K562 (cell line): ENCODE measurements around the gene PIK3C2G. TPM values are rescaled to one million over a fixed set of nuclear protein-coding genes. Genes with fewer than 3 reads are reported as not detected.

Source experiments
- ATAC-seq: fragments of 200-7000 bp; cut with Tn5 transposase; 3 replicates; pipeline ENCODE4 v1.9.1; 2020; ENCODE audit warnings: moderate library complexity
- BruUV-seq: library from RNA; stranded (reverse); fragments of 400-500 nt; replicated peaks from 2 replicates; lab custom pipeline; 2021; lab: Mats Ljungman, UMichigan
- CTCF ChIA-PET: fragments of 300-600 bp; formaldehyde crosslinking; extraction: SDS; loops from one replicate; lab custom pipeline; 2021; ENCODE audit warnings: low intra/inter-chr PET ratio; lab: Yijun Ruan, JAX
- POLR2A ChIA-PET: fragments of 300-600, 350-650 bp; sonication (Branson Sonifier 250); formaldehyde crosslinking; extraction: SDS; loops from one replicate; lab custom pipeline; 2021; ENCODE audit warnings: antibody characterized with exemption, inconsistent platforms; lab: Yijun Ruan, JAX
- DNase-seq, 4 experiments: peaks; one replicate each; pipeline versions ENCODE4 v3.0.0 to v3.0.0-alpha.2; 2011 to 2018; ENCODE audit warnings: low spot score in 3 of 4, mixed read lengths in 3 of 4; ENCODE audit errors: extremely low read depth in 1 of 4
- FAIRE-seq: peaks from 2 replicates; lab custom pipeline; 2011; peaks lifted over from hg19 to GRCh38; lab: Jason Lieb, UNC
- H2AFZ ChIP-seq: 2 replicates; pipeline ENCODE4 v1.6.0; 2011; ENCODE audit warnings: low read depth, low read length, control low read depth, inconsistent platforms
- H3K27ac ChIP-seq: fragments of 200-600 bp; 3 replicates; pipeline ENCODE4 v1.8.0; 2011; ENCODE audit warnings: low read depth, mild to moderate bottlenecking, control low read depth, inconsistent platforms, low read length, moderate library complexity, mixed read lengths; ENCODE audit errors: extremely low read depth
- H3K27me3 ChIP-seq, 2 experiments: fragments of 300-600 bp in 1 of 2; 2 replicates in 1 of 2; 3 replicates in 1 of 2; pipeline versions ENCODE4 v1.6.0 to v1.8.0; 2011; ENCODE audit warnings: inconsistent platforms in 2 of 2, low read length in 2 of 2, mild to moderate bottlenecking in 1 of 2, mixed read lengths in 1 of 2, moderate library complexity in 1 of 2; ENCODE audit not compliant: control insufficient read depth in 2 of 2, insufficient read depth in 2 of 2
- H3K36me3 ChIP-seq: fragments of 300-600 bp; 3 replicates; pipeline ENCODE4 v1.8.0; 2011; ENCODE audit warnings: mild to moderate bottlenecking, low read length, inconsistent platforms; ENCODE audit not compliant: control insufficient read depth, insufficient read depth
- H3K4me1 ChIP-seq, 2 experiments: fragments of 200-600 bp in 1 of 2; replicated peaks in 1 of 2; 2 replicates in 1 of 2; 3 replicates in 1 of 2; pipeline versions ENCODE4 v1.5.1 to v1.8.0; 2011; ENCODE audit warnings: inconsistent platforms in 2 of 2, low read length in 2 of 2, mild to moderate bottlenecking in 1 of 2, mixed read lengths in 1 of 2, moderate library complexity in 1 of 2; ENCODE audit not compliant: control insufficient read depth in 2 of 2, insufficient read depth in 2 of 2
- H3K4me2 ChIP-seq: 2 replicates; pipeline ENCODE4 v1.6.1; 2011; ENCODE audit warnings: low read length, control low read depth, inconsistent platforms, mixed read lengths; ENCODE audit not compliant: insufficient read depth
- H3K4me3 ChIP-seq: fragments of 200-600 bp; sonication (generic), shearing (Covaris generic); 2 replicates; pipeline ENCODE4 v1.5.1; 2016; ENCODE audit warnings: control low read depth, inconsistent platforms
- H3K79me2 ChIP-seq: fragments of 200-600 bp; 3 replicates; pipeline ENCODE4 v1.8.0; 2011; ENCODE audit warnings: low read length, inconsistent platforms; ENCODE audit not compliant: control insufficient read depth, insufficient read depth
- H3K9ac ChIP-seq, 2 experiments: 2 replicates each; pipeline versions ENCODE4 v1.6.0 to v1.6.1; 2011; ENCODE audit warnings: low read depth in 2 of 2, low read length in 2 of 2, control low read depth in 1 of 2, inconsistent platforms in 1 of 2, mild to moderate bottlenecking in 1 of 2, mixed read lengths in 1 of 2; ENCODE audit not compliant: insufficient read depth in 1 of 2
- H3K9me1 ChIP-seq: one replicate; pipeline ENCODE4 v1.6.0; 2011; ENCODE audit warnings: inconsistent platforms, mild to moderate bottlenecking, low read length, moderate library complexity; ENCODE audit not compliant: control insufficient read depth, insufficient read depth
- H3K9me3 ChIP-seq: replicated peaks from 2 replicates; pipeline ENCODE4 v1.5.1; 2011; ENCODE audit warnings: low read depth, low read length, inconsistent platforms; ENCODE audit not compliant: control insufficient read depth, insufficient read depth
- H4K20me1 ChIP-seq: replicated peaks from 2 replicates; pipeline ENCODE4 v1.6.1; 2011; ENCODE audit warnings: low read length, inconsistent platforms, mixed read lengths; ENCODE audit not compliant: control insufficient read depth, insufficient read depth
- ATF7 ChIP-seq: fragments of 450-650 bp; IDR thresholded peaks from 2 replicates; pipeline ENCODE4 v1.7.1; 2014; ENCODE audit warnings: mild to moderate bottlenecking, moderate library complexity
- CBFA2T2 ChIP-seq: fragments of 450-650 bp; conservative IDR thresholded peaks from 2 replicates; pipeline ENCODE4 v1.6.1; 2017; ENCODE audit warnings: mild to moderate bottlenecking
- DPF2 ChIP-seq: fragments of 450-650 bp; IDR thresholded peaks from 2 replicates; pipeline ENCODE4 v1.6.1; 2016
- ILF3 ChIP-seq: fragments of 450-650 bp; IDR thresholded peaks from 2 replicates; pipeline ENCODE4 v1.6.1; 2018; ENCODE audit warnings: antibody characterized with exemption, mild to moderate bottlenecking, moderate library complexity, borderline replicate concordance
- STAT5B ChIP-seq: fragments of 250-450 bp; sonication (Bioruptor Pico); IDR thresholded peaks from 2 replicates; pipeline ENCODE4 v1.8.0; 2021; ENCODE audit warnings: mild to moderate bottlenecking, inconsistent platforms
- ZFP30 ChIP-seq: fragments of 250-450 bp; sonication (Bioruptor Pico); IDR thresholded peaks from 2 replicates; pipeline ENCODE4 v1.8.0; 2022; ENCODE audit warnings: moderate library complexity, mild to moderate bottlenecking, inconsistent platforms, borderline replicate concordance
- ZNF583 ChIP-seq: fragments of 250-450 bp; sonication (Bioruptor Pico); IDR thresholded peaks from 2 replicates; pipeline ENCODE4 v1.4.0; 2020
- WGBS: fragments of 100-300 bp; shearing (Covaris generic); methylation state at CpG from one replicate; pipeline ENCODE4 v1.1.6; 2016; ENCODE audit warnings: low coverage, mixed read lengths; ENCODE audit not compliant: insufficient coverage; ENCODE audit errors: missing lambda C conversion rate; 5-methylcytosine and 5-hydroxymethylcytosine counted together
- in situ Hi-C: fragments of 300-500 bp; cut with MboI; formaldehyde crosslinking; loops from 4 replicates; pipeline ENCODE4 v1.15.0; 2018; ENCODE audit warnings: inconsistent platforms, mixed read lengths
- intact Hi-C: fragments of 100-400 bp; cut with micrococcal nuclease; formaldehyde crosslinking; loops from 2 replicates; pipeline ENCODE4 v1.14.2; 2022
- polyA plus RNA-seq, 8 experiments: library from polyadenylated mRNA; depleted of rRNA in 4 of 8; stranded (reverse) in 5 of 8; unstranded in 3 of 8; fragments of >200 nt; fragmentation: Nextera tagmentation in 2 of 8; fragmentation: Illumina TruSeq in 1 of 8; extraction: Ambion mirVana in 2 of 8; extraction: Trizol in 1 of 8; gene quantifications; 2 replicates each; pipeline versions ENCODE4 v1.2.1 to v1.2.3, GENCODE V29; 2011 to 2014; ENCODE audit warnings: inconsistent platforms in 1 of 8, missing spikeins in 1 of 8
- total RNA-seq, 7 experiments: library from RNA; depleted of rRNA in 6 of 7; stranded (reverse); fragments of >200 nt in 6 of 7; fragmentation: Illumina TruSeq in 2 of 7; extraction: Trizol in 2 of 7; gene quantifications; 2 replicates each; pipeline versions ENCODE4 v1.2.1 to v1.2.3, GENCODE V29; 2011 to 2021; ENCODE audit warnings: low replicate concordance in 1 of 7
- TF ChIP-seq, protein P1 (sequence below): fragments of 450-650 bp; formaldehyde crosslinking; IDR thresholded peaks from 2 replicates; pipeline ENCODE4 v1.4.0; 2020; ENCODE audit warnings: mild to moderate bottlenecking, moderate library complexity
- TF ChIP-seq, protein P2 (sequence below): fragments of 250-450 bp; sonication (Bioruptor Pico); IDR thresholded peaks from 2 replicates; pipeline ENCODE4 v1.8.0; 2022; ENCODE audit warnings: inconsistent platforms, mild to moderate bottlenecking, moderate library complexity, borderline replicate concordance
- TF ChIP-seq, protein P3 (sequence below): IDR thresholded peaks from 2 replicates; pipeline ENCODE4 v1.6.1; 2011; ENCODE audit not compliant: insufficient read length; ENCODE audit errors: extremely low read depth
- TF ChIP-seq, protein P4 (sequence below): fragments of 450-650 bp; IDR thresholded peaks from 2 replicates; pipeline ENCODE4 v1.6.1; 2016; ENCODE audit warnings: low read depth

Gene PIK3C2G
- total and polyA plus RNA-seq, 9 of the 15 experiments (the other 6 are each of a cell fraction or from before 2014, with no cell fraction given), result not detected

DNA sequence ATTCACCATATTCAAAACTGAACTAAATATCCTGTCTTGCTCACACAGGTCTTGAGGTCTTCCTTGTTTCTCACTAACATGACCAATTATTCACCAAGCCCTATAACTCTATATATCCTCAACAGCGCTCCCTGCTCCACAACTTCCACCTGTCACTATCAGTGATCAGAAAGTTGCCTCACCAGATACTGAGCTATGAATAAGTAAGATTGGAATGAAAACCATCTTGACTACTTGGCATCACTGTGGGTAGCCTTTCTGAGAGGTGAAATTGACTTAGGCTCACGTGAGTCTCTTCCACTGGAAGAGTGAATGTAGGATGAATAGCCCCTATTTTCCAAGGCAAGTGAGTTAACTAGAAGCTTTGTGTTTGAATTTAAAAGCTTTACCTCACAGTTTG, 167.1 kb downstream of the PIK3C2G start:
- Histone ChIP-seq H3K4me1 (no peaks in the 10 kb centered on the region), H3K9me1 (no peaks in the 10 kb centered on the region), H2AFZ (no peak overlapping the region), H3K4me3 (no peak overlapping the region), H3K9me3 (no peaks in the 10 kb centered on the region), H4K20me1 (no peaks in the 10 kb centered on the region), H3K79me2 (no peaks in the 10 kb centered on the region), H3K36me3 (no peaks in the 10 kb centered on the region), H3K4me2 (no peak overlapping the region), H3K9ac (no peak overlapping the region), H3K27ac (no peak overlapping the region), H3K27me3 (no peaks in the 10 kb centered on the region)
- FAIRE-seq, result no peak
- CTCF ChIA-PET, result no interaction called here
- in situ Hi-C loops, result no loop called here
- POLR2A ChIA-PET, result no interaction called here
- BruUV-seq, result no TSS peak
- WGBS, result 29% methylated on average over 2 of the region's 2 CpGs
- no peak for ATAC-seq
- intact Hi-C loops, result no loop called here
- DNase-seq, result no peak
- TF ChIP-seq, protein P1, sequence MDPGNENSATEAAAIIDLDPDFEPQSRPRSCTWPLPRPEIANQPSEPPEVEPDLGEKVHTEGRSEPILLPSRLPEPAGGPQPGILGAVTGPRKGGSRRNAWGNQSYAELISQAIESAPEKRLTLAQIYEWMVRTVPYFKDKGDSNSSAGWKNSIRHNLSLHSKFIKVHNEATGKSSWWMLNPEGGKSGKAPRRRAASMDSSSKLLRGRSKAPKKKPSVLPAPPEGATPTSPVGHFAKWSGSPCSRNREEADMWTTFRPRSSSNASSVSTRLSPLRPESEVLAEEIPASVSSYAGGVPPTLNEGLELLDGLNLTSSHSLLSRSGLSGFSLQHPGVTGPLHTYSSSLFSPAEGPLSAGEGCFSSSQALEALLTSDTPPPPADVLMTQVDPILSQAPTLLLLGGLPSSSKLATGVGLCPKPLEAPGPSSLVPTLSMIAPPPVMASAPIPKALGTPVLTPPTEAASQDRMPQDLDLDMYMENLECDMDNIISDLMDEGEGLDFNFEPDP (CRISPR knock-in tag), result no peak
- TF ChIP-seq, protein P2, sequence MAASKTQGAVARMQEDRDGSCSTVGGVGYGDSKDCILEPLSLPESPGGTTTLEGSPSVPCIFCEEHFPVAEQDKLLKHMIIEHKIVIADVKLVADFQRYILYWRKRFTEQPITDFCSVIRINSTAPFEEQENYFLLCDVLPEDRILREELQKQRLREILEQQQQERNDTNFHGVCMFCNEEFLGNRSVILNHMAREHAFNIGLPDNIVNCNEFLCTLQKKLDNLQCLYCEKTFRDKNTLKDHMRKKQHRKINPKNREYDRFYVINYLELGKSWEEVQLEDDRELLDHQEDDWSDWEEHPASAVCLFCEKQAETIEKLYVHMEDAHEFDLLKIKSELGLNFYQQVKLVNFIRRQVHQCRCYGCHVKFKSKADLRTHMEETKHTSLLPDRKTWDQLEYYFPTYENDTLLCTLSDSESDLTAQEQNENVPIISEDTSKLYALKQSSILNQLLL, result no peak
- TF ChIP-seq, protein P3, sequence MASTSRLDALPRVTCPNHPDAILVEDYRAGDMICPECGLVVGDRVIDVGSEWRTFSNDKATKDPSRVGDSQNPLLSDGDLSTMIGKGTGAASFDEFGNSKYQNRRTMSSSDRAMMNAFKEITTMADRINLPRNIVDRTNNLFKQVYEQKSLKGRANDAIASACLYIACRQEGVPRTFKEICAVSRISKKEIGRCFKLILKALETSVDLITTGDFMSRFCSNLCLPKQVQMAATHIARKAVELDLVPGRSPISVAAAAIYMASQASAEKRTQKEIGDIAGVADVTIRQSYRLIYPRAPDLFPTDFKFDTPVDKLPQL, result no peak
- no peak for TF ChIP-seq ZNF583 (CRISPR knock-in tag)
- no peak for TF ChIP-seq ATF7
- no peak for TF ChIP-seq DPF2
- no peak for TF ChIP-seq ZFP30 (CRISPR knock-in tag)
- TF ChIP-seq STAT5B (CRISPR knock-in tag), result no peak
- no peak for TF ChIP-seq CBFA2T2
- TF ChIP-seq, protein P4, sequence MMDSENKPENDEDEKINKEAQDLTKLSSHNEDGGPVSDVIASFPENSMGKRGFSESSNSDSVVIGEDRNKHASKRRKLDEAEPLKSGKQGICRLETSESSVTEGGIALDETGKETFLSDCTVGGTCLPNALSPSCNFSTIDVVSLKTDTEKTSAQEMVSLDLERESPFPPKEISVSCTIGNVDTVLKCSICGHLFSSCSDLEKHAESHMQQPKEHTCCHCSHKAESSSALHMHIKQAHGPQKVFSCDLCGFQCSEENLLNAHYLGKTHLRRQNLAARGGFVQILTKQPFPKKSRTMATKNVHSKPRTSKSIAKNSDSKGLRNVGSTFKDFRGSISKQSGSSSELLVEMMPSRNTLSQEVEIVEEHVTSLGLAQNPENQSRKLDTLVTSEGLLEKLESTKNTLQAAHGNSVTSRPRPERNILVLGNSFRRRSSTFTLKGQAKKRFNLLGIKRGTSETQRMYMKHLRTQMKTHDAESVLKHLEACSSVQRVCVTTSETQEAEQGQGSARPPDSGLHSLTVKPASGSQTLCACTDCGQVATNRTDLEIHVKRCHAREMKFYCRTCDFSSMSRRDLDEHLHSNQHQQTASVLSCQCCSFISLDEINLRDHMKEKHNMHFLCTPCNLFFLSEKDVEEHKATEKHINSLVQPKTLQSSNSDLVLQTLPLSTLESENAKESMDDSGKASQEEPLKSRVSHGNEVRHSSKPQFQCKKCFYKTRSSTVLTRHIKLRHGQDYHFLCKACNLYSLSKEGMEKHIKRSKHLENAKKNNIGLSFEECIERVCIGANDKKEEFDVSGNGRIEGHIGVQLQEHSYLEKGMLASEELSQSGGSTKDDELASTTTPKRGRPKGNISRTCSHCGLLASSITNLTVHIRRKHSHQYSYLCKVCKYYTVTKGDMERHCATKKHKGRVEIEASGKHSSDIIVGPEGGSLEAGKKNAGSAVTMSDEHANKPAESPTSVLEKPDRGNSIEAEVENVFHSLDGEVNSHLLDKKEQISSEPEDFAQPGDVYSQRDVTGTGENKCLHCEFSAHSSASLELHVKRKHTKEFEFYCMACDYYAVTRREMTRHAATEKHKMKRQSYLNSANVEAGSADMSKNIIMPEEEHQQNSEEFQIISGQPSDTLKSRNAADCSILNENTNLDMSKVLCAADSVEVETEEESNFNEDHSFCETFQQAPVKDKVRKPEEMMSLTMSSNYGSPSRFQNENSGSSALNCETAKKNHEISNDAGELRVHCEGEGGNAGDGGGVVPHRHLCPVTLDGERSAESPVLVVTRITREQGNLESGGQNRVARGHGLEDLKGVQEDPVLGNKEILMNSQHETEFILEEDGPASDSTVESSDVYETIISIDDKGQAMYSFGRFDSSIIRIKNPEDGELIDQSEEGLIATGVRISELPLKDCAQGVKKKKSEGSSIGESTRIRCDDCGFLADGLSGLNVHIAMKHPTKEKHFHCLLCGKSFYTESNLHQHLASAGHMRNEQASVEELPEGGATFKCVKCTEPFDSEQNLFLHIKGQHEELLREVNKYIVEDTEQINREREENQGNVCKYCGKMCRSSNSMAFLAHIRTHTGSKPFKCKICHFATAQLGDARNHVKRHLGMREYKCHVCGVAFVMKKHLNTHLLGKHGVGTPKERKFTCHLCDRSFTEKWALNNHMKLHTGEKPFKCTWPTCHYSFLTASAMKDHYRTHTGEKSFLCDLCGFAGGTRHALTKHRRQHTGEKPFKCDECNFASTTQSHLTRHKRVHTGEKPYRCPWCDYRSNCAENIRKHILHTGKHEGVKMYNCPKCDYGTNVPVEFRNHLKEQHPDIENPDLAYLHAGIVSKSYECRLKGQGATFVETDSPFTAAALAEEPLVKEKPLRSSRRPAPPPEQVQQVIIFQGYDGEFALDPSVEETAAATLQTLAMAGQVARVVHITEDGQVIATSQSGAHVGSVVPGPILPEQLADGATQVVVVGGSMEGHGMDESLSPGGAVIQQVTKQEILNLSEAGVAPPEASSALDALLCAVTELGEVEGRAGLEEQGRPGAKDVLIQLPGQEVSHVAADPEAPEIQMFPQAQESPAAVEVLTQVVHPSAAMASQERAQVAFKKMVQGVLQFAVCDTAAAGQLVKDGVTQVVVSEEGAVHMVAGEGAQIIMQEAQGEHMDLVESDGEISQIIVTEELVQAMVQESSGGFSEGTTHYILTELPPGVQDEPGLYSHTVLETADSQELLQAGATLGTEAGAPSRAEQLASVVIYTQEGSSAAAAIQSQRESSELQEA, result no peak
- no peak for TF ChIP-seq ILF3
